GM19193 (cell line): ENCODE results near the gene DHTKD1.
A peak's percentile ranks its signal among the peaks of the same experiment; 100 is the strongest.

Source experiments
- POLR2A ChIP-seq: IDR thresholded peaks from 4 replicates; pipeline ENCODE4 v1.6.1; 2011; ENCODE audit not compliant: insufficient read depth, insufficient read length; ENCODE audit errors: extremely low read depth

The DHTKD1 gene

GRCh38 chr10:12111528-12111927 lies 42.8 kb downstream of the DHTKD1 start:
- TF ChIP-seq POLR2A: no peak

- no peak for TF ChIP-seq POLR2A
These were observed 44.9 kb downstream of the DHTKD1 start for GRCh38 chr10:12113627-12114026.

GRCh38 chr10:12121673-12122072 lies 52.9 kb downstream of the DHTKD1 start:
- TF ChIP-seq POLR2A: no peak

GRCh38 chr10:12129222-12130111 lies 60.7 kb downstream of the DHTKD1 start, which contains the start of gene SEC61A2:
SEC61A2 (plus strand) TSS chr10:12129677; CDS start chr10:12129788, 111 bp downstream.
- peak; percentile 78 for TF ChIP-seq POLR2A

GRCh38 chr10:12130237-12130872 lies 61.6 kb downstream of the DHTKD1 start:
- no peak for TF ChIP-seq POLR2A

- no peak for TF ChIP-seq POLR2A
These were observed 66.9 kb downstream of the DHTKD1 start for GRCh38 chr10:12135631-12136030.

- TF ChIP-seq POLR2A: no peak
These were observed 71.3 kb downstream of the DHTKD1 start for GRCh38 chr10:12140038-12140437.

GRCh38 chr10:12144538-12144937 lies 75.8 kb downstream of the DHTKD1 start:
- no peak for TF ChIP-seq POLR2A

GRCh38 chr10:12150163-12150562 lies 81.4 kb downstream of the DHTKD1 start:
- TF ChIP-seq POLR2A: no peak

GRCh38 chr10:12154516-12154915 lies 85.8 kb downstream of the DHTKD1 start:
- TF ChIP-seq POLR2A: no peak

GRCh38 chr10:12156367-12157123 lies 87.8 kb downstream of the DHTKD1 start:
- no peak for TF ChIP-seq POLR2A

- TF ChIP-seq POLR2A: no peak
These were observed 89.4 kb downstream of the DHTKD1 start for GRCh38 chr10:12158111-12158510.

- TF ChIP-seq POLR2A: no peak
These were observed 91.9 kb downstream of the DHTKD1 start for GRCh38 chr10:12160664-12161063.

GRCh38 chr10:12162927-12163326 lies 94.2 kb downstream of the DHTKD1 start:
- TF ChIP-seq POLR2A: no peak

- TF ChIP-seq POLR2A: no peak
These were observed 95.3 kb downstream of the DHTKD1 start for GRCh38 chr10:12164085-12164484.
